HEK293T (cell line): ENCODE results near the gene C20orf144.
"Not testable (repeated sequence)": the region's sequence is repeated elsewhere in the genome, so short reads cannot be mapped to it uniquely, and the experiment has no call there.

Experiments used
- CTCF ChIA-PET: fragments of 350-600 bp; formaldehyde crosslinking; extraction: SDS; loops from one replicate; lab custom pipeline; 2021; ENCODE audit warnings: antibody characterized with exemption, inconsistent platforms; lab: Yijun Ruan, JAX
- POLR2A ChIA-PET: fragments of 350-600 bp; formaldehyde crosslinking; extraction: SDS; loops from one replicate; lab custom pipeline; 2020; ENCODE audit warnings: antibody characterized with exemption, inconsistent platforms; lab: Yijun Ruan, JAX
- DNase-seq: peaks from one replicate; pipeline ENCODE4 v3.0.0; 2012; ENCODE audit warnings: mixed read lengths; ENCODE audit errors: extremely low spot score
- ARNT ChIP-seq: fragments of 450-650 bp; IDR thresholded peaks from 2 replicates; pipeline ENCODE4 v1.6.1; 2017; ENCODE audit warnings: mild to moderate bottlenecking
- BHLHE40 ChIP-seq: fragments of 450-650 bp; IDR thresholded peaks from 2 replicates; pipeline ENCODE4 v1.6.1; 2016; ENCODE audit warnings: mild to moderate bottlenecking, moderate library complexity, borderline replicate concordance
- CTBP1 ChIP-seq: fragments of 450-650 bp; IDR thresholded peaks from 2 replicates; pipeline ENCODE4 v1.6.1; 2016; ENCODE audit warnings: borderline replicate concordance
- ELF4 ChIP-seq: fragments of 450-650 bp; IDR thresholded peaks from 2 replicates; pipeline ENCODE4 v1.6.1; 2017; ENCODE audit warnings: antibody characterized with exemption
- FOXA1 ChIP-seq: fragments of 450-650 bp; IDR thresholded peaks from 2 replicates; pipeline ENCODE4 v1.6.1; 2016; ENCODE audit warnings: mild to moderate bottlenecking
- FOXK2 ChIP-seq: fragments of 450-650 bp; IDR thresholded peaks from 2 replicates; pipeline ENCODE4 v1.6.1; 2016; ENCODE audit warnings: mild to moderate bottlenecking
- FOXM1 ChIP-seq: fragments of 450-650 bp; IDR thresholded peaks from 2 replicates; pipeline ENCODE4 v1.6.1; 2017; ENCODE audit warnings: mild to moderate bottlenecking, borderline replicate concordance
- HDGF ChIP-seq: fragments of 450-650 bp; IDR thresholded peaks from 2 replicates; pipeline ENCODE4 v1.6.1; 2017; ENCODE audit warnings: antibody characterized with exemption, borderline replicate concordance
- L3MBTL2 ChIP-seq: fragments of 450-650 bp; conservative IDR thresholded peaks from 2 replicates; pipeline ENCODE4 v1.6.1; 2016; ENCODE audit warnings: mild to moderate bottlenecking
- LEF1 ChIP-seq: fragments of 450-650 bp; IDR thresholded peaks from 2 replicates; pipeline ENCODE4 v1.6.1; 2017; ENCODE audit warnings: mild to moderate bottlenecking, borderline replicate concordance
- NFRKB ChIP-seq: fragments of 450-650 bp; IDR thresholded peaks from 2 replicates; pipeline ENCODE4 v1.6.1; 2016; ENCODE audit warnings: mild to moderate bottlenecking, moderate library complexity
- PKNOX1 ChIP-seq: fragments of 450-650 bp; IDR thresholded peaks from 2 replicates; pipeline ENCODE4 v1.6.1; 2016
- SP1 ChIP-seq: fragments of 450-650 bp; IDR thresholded peaks from 2 replicates; pipeline ENCODE4 v1.6.1; 2017
- SUZ12 ChIP-seq: fragments of 450-650 bp; IDR thresholded peaks from 2 replicates; pipeline ENCODE4 v1.6.1; 2016; ENCODE audit warnings: mild to moderate bottlenecking
- TARDBP ChIP-seq: fragments of 450-650 bp; IDR thresholded peaks from 2 replicates; pipeline ENCODE4 v1.6.1; 2016
- ZNF384 ChIP-seq: fragments of 450-650 bp; IDR thresholded peaks from 2 replicates; pipeline ENCODE4 v1.6.1; 2016

C20orf144 gene

GRCh38 chr20:33644313-33645071 is 17.6 kb upstream of the C20orf144 start:
- TF ChIP-seq PKNOX1 (no peak), TARDBP (no peak), FOXA1 (no peak), CTBP1 (no peak), BHLHE40 (no peak), FOXK2 (no peak), L3MBTL2 (no peak), NFRKB (no peak)
- POLR2A ChIA-PET = no interaction called here
- CTCF ChIA-PET = no interaction called here
- DNase-seq = no peak

GRCh38 chr20:33645072-33645358 is 17.1 kb upstream of the C20orf144 start:
- DNase-seq = no peak
- CTCF ChIA-PET = no interaction called here
- POLR2A ChIA-PET = no interaction called here
- TF ChIP-seq FOXM1 (no peak), FOXA1 (no peak), ELF4 (no peak), TARDBP (no peak), LEF1 (no peak), L3MBTL2 (no peak), SP1 (no peak), BHLHE40 (no peak), ARNT (no peak), CTBP1 (no peak), PKNOX1 (no peak), HDGF (no peak), FOXK2 (no peak), NFRKB (no peak), ZNF384 (no peak), SUZ12 (no peak)

GRCh38 chr20:33645396-33645795 is 16.7 kb upstream of the C20orf144 start:
- ChIA-PET CTCF (no interaction called here), POLR2A (no interaction called here)
- DNase-seq = no peak
- TF ChIP-seq ZNF384 (no peak), FOXA1 (no peak), NFRKB (no peak), PKNOX1 (no peak), HDGF (no peak), ARNT (no peak), LEF1 (no peak), L3MBTL2 (no peak), CTBP1 (no peak), FOXK2 (no peak), ELF4 (no peak), SUZ12 (no peak), SP1 (no peak), FOXM1 (no peak)

GRCh38 chr20:33646191-33646590 is 15.9 kb upstream of the C20orf144 start:
- no peak for DNase-seq
- TF ChIP-seq CTBP1 (no peak), FOXM1 (no peak), ELF4 (no peak), PKNOX1 (no peak), ZNF384 (no peak), FOXA1 (no peak), LEF1 (no peak), HDGF (no peak), ARNT (no peak), SP1 (no peak), L3MBTL2 (no peak)
- POLR2A ChIA-PET = no interaction called here
- CTCF ChIA-PET = no interaction called here

GRCh38 chr20:33646959-33647602 is 15.0 kb upstream of the C20orf144 start:
- DNase-seq = not testable (repeated sequence)
- ChIA-PET POLR2A (interaction anchor here (0.7 kb wide), 1 partner anchor 186 kb away, joined by 3 read pairs; no protein-coding TSS in a partner anchor), CTCF (interaction anchor here (1.0 kb wide), 1 partner anchor 190 kb away, joined by 3 read pairs; no protein-coding TSS in a partner anchor)
